Measurements from ENCODE around the gene FAM9A. TPM values are rescaled to one million over a fixed set of nuclear protein-coding genes. Genes with fewer than 3 reads are reported as not detected.
"Not testable (repeated sequence)": the region's sequence is repeated elsewhere in the genome, so short reads cannot be mapped to it uniquely, and the experiment has no call there.

The FAM9A gene
- total RNA-seq, 6 donors from 2014 or later, result not detected

- DNase-seq (no peak), ATAC-seq (ENCODE audit: low FRiP score in 2 of 2) (no peak)
- no peak overlapping the region for H3K4me3 ChIP-seq
- no peaks in the 10 kb centered on the region for H3K27me3 ChIP-seq
- H3K36me3 ChIP-seq, result no peaks in the 10 kb centered on the region
- no peaks in the 10 kb centered on the region for H3K4me1 ChIP-seq
- H3K27ac ChIP-seq, result no peak overlapping the region
- H3K9me3 ChIP-seq, result no peaks in the 10 kb centered on the region
- 72% methylated on average over 5 of the region's 5 CpGs; no CpG with 5 or more reads in 1 of the 2 donors for WGBS, 2 donors
- TF ChIP-seq POLR2AphosphoS5 (IDR thresholded peaks at IDR 0.05) (no peak), POLR2A (IDR thresholded peaks at IDR 0.05) (no peak), EP300 (IDR thresholded peaks at IDR 0.05) (no peak), CTCF (IDR thresholded peaks at IDR 0.05) (no peak)
Measured at GRCh38 chrX:8773117-8773516, 28.1 kb downstream of the FAM9A start.

- no peaks in the 10 kb centered on the region for H3K27me3 ChIP-seq
- no peak for DNase-seq
- H3K4me3 ChIP-seq, result no peak overlapping the region
- H3K4me1 ChIP-seq, result no peaks in the 10 kb centered on the region
- H3K9me3 ChIP-seq, result no peaks in the 10 kb centered on the region
- H3K27ac ChIP-seq, result no peak overlapping the region
- H3K36me3 ChIP-seq, result no peaks in the 10 kb centered on the region
- ATAC-seq (ENCODE audit: low FRiP score in 2 of 2), result no peak
- TF ChIP-seq POLR2A (IDR thresholded peaks at IDR 0.05) (no peak), CTCF (IDR thresholded peaks at IDR 0.05) (no peak), EP300 (IDR thresholded peaks at IDR 0.05) (no peak), POLR2AphosphoS5 (IDR thresholded peaks at IDR 0.05) (no peak)
- 84 to 88% methylated on average over 2 of the region's 2 CpGs for WGBS, 2 donors
Measured at GRCh38 chrX:8760021-8760420, 41.2 kb downstream of the FAM9A start.

- ATAC-seq (ENCODE audit: low FRiP score in 2 of 2); H3K4me3 ChIP-seq; H3K9me3 ChIP-seq; H3K27ac ChIP-seq; H3K27me3 ChIP-seq; H3K4me1 ChIP-seq; H3K36me3 ChIP-seq; DNase-seq: not testable (repeated sequence)
- WGBS, 2 donors, result 58 to 73% methylated on average over 5 of the region's 5 CpGs
Measured at GRCh38 chrX:8758706-8759105, 42.5 kb downstream of the FAM9A start.

- not testable (repeated sequence) for H3K27me3 ChIP-seq; H3K4me3 ChIP-seq; ATAC-seq (ENCODE audit: low FRiP score in 2 of 2); DNase-seq; H3K27ac ChIP-seq; H3K4me1 ChIP-seq; H3K9me3 ChIP-seq; H3K36me3 ChIP-seq
- 75 to 87% methylated on average over 1 to 7 of the region's 7 CpGs for WGBS, 2 donors
Measured at GRCh38 chrX:8757609-8758389, 43.4 kb downstream of the FAM9A start.

- no peaks in the 10 kb centered on the region for H3K27me3 ChIP-seq
- no peak for ATAC-seq (ENCODE audit: low FRiP score in 2 of 2)
- H3K9me3 ChIP-seq, result no peaks in the 10 kb centered on the region
- TF ChIP-seq POLR2A (IDR thresholded peaks at IDR 0.05) (no peak), POLR2AphosphoS5 (IDR thresholded peaks at IDR 0.05) (no peak), CTCF (IDR thresholded peaks at IDR 0.05) (no peak), EP300 (IDR thresholded peaks at IDR 0.05) (no peak)
- no peak overlapping the region for H3K27ac ChIP-seq
- no peak for DNase-seq
- no peaks in the 10 kb centered on the region for H3K4me1 ChIP-seq
- H3K4me3 ChIP-seq, result no peak overlapping the region
- no peaks in the 10 kb centered on the region for H3K36me3 ChIP-seq
Measured at GRCh38 chrX:8755813-8756212, 45.4 kb downstream of the FAM9A start.

- WGBS, 2 donors, result 63 to 64% methylated on average over 4 of the region's 4 CpGs
- DNase-seq, result no peak
- H3K27ac ChIP-seq, result no peak overlapping the region
- TF ChIP-seq POLR2AphosphoS5 (IDR thresholded peaks at IDR 0.05) (no peak), EP300 (IDR thresholded peaks at IDR 0.05) (no peak), POLR2A (IDR thresholded peaks at IDR 0.05) (no peak), CTCF (IDR thresholded peaks at IDR 0.05) (no peak)
- no peaks in the 10 kb centered on the region for H3K9me3 ChIP-seq
- no peaks in the 10 kb centered on the region for H3K27me3 ChIP-seq
- no peaks in the 10 kb centered on the region for H3K36me3 ChIP-seq
- no peak overlapping the region for H3K4me3 ChIP-seq
- H3K4me1 ChIP-seq, result no peaks in the 10 kb centered on the region
- ATAC-seq (ENCODE audit: low FRiP score in 2 of 2), result no peak
Measured at GRCh38 chrX:8755116-8755515, 46.1 kb downstream of the FAM9A start.
